HG02973 (cell line): ENCODE data around the gene CAMK2N1.
"Not testable (repeated sequence)": the region's sequence is repeated elsewhere in the genome, so short reads cannot be mapped to it uniquely, and the experiment has no call there.

ENCODE experiments used
- ATAC-seq: cut with Tn5 transposase; IDR thresholded peaks from one replicate; pipeline ENCODE4 v1.9.1; 2021; ENCODE audit warnings: moderate library complexity; ENCODE audit not compliant: unreplicated experiment

The CAMK2N1 gene

GRCh38 chr1:20496725-20497383, 10.8 kb upstream of the CAMK2N1 start:
- not testable (repeated sequence) for ATAC-seq

- no peak for ATAC-seq
These were observed 10.2 kb upstream of the CAMK2N1 start for GRCh38 chr1:20496241-20496661.

GRCh38 chr1:20495661-20496060, 9.7 kb upstream of the CAMK2N1 start:
- no peak for ATAC-seq

GRCh38 chr1:20494609-20495311, 8.8 kb upstream of the CAMK2N1 start:
- ATAC-seq: no peak

- no peak for ATAC-seq
These were observed 8.0 kb upstream of the CAMK2N1 start for GRCh38 chr1:20493839-20494608.

- no peak for ATAC-seq
These were observed 7.3 kb upstream of the CAMK2N1 start for GRCh38 chr1:20493309-20493708.

GRCh38 chr1:20492751-20493150, 6.7 kb upstream of the CAMK2N1 start:
- no peak for ATAC-seq

GRCh38 chr1:20491866-20492265, 5.9 kb upstream of the CAMK2N1 start:
- no peak for ATAC-seq

GRCh38 chr1:20491178-20491577, 5.2 kb upstream of the CAMK2N1 start:
- ATAC-seq: no peak

GRCh38 chr1:20487236-20487590, 1.2 kb upstream of the CAMK2N1 start:
- ATAC-seq: no peak

- ATAC-seq: no peak
These were observed 636 bp upstream of the CAMK2N1 start for GRCh38 chr1:20486457-20487235.

- ATAC-seq: no peak
These were observed 1.2 kb downstream of the CAMK2N1 start for GRCh38 chr1:20484519-20485462.

GRCh38 chr1:20483833-20484518, 2.0 kb downstream of the CAMK2N1 start:
- no peak for ATAC-seq

- no peak for ATAC-seq
These were observed 2.7 kb downstream of the CAMK2N1 start for GRCh38 chr1:20483098-20483832.

GRCh38 chr1:20481643-20482498, 4.1 kb downstream of the CAMK2N1 start:
- no peak for ATAC-seq

GRCh38 chr1:20480951-20481617, 4.9 kb downstream of the CAMK2N1 start:
- ATAC-seq: no peak

- no peak for ATAC-seq
These were observed 5.6 kb downstream of the CAMK2N1 start for GRCh38 chr1:20480243-20480944.
